Liver (tissue), 3 donors: ENCODE results near the gene MYCBPAP.

Source experiments
- CTCF ChIP-seq: fragments of 150-350 bp; IDR thresholded peaks from 2 replicates; pipeline ENCODE4 v1.5.1; 2017; ENCODE audit warnings: improper control_type of control experiment, low read depth, low read length; ENCODE audit not compliant: missing input control
- FOXA1 ChIP-seq: IDR thresholded peaks from 2 replicates; pipeline ENCODE4 v1.6.1; 2016; ENCODE audit warnings: antibody characterized with exemption
- GABPA ChIP-seq, 2 donors: IDR thresholded peaks in 1 of 2; conservative IDR thresholded peaks in 1 of 2; 2 replicates each; pipeline ENCODE4 v1.6.1; 2016; ENCODE audit warnings: antibody characterized with exemption in 2 of 2, mild to moderate bottlenecking in 1 of 2, moderate library complexity in 1 of 2
- MAX ChIP-seq: IDR thresholded peaks from 2 replicates; pipeline ENCODE4 v1.6.1; 2016; ENCODE audit warnings: antibody characterized with exemption
- RAD21 ChIP-seq, 2 donors: IDR thresholded peaks; 2 replicates each; pipeline ENCODE4 v1.6.1; 2016; ENCODE audit warnings: antibody characterized with exemption in 2 of 2, mild to moderate bottlenecking in 2 of 2
- REST ChIP-seq: IDR thresholded peaks from 2 replicates; pipeline ENCODE4 v1.6.1; 2016; ENCODE audit warnings: antibody characterized with exemption, mild to moderate bottlenecking
- RXRA ChIP-seq, 2 donors: IDR thresholded peaks; 2 replicates each; pipeline ENCODE4 v1.6.1; 2017 to 2018; ENCODE audit warnings: antibody characterized with exemption in 2 of 2, mild to moderate bottlenecking in 1 of 2
- TAF1 ChIP-seq: conservative IDR thresholded peaks from 2 replicates; pipeline ENCODE4 v1.6.1; 2016; ENCODE audit warnings: antibody characterized with exemption, mild to moderate bottlenecking
- ZBTB33 ChIP-seq: IDR thresholded peaks from 2 replicates; pipeline ENCODE4 v1.6.1; 2016; ENCODE audit warnings: antibody characterized with exemption
- donor health status: healthy.
- donor health status: healthy.

GRCh38 chr17:50523208-50523607, 15.0 kb downstream of the MYCBPAP start:
- TF ChIP-seq MAX (no peak), CTCF (no peak), REST (no peak), GABPA (IDR thresholded peaks at IDR 0.05 in 1 of 2, conservative IDR thresholded peaks at IDR 0.05 in 1 of 2) (no peak), FOXA1 (no peak), TAF1 (no peak), ZBTB33 (no peak), RXRA (IDR thresholded peaks at IDR 0.05) (no peak), RAD21 (IDR thresholded peaks at IDR 0.05) (no peak)
